Measurements from ENCODE around the gene ZC3H12C. TPM values are rescaled to one million over a fixed set of nuclear protein-coding genes. Genes with fewer than 3 reads are reported as not detected.
"Not testable (repeated sequence)": the region's sequence is repeated elsewhere in the genome, so short reads cannot be mapped to it uniquely, and the experiment has no call there.

Gene ZC3H12C
- total RNA-seq: under 1 TPM; 0.10 to 0.20 TPM

DNA sequence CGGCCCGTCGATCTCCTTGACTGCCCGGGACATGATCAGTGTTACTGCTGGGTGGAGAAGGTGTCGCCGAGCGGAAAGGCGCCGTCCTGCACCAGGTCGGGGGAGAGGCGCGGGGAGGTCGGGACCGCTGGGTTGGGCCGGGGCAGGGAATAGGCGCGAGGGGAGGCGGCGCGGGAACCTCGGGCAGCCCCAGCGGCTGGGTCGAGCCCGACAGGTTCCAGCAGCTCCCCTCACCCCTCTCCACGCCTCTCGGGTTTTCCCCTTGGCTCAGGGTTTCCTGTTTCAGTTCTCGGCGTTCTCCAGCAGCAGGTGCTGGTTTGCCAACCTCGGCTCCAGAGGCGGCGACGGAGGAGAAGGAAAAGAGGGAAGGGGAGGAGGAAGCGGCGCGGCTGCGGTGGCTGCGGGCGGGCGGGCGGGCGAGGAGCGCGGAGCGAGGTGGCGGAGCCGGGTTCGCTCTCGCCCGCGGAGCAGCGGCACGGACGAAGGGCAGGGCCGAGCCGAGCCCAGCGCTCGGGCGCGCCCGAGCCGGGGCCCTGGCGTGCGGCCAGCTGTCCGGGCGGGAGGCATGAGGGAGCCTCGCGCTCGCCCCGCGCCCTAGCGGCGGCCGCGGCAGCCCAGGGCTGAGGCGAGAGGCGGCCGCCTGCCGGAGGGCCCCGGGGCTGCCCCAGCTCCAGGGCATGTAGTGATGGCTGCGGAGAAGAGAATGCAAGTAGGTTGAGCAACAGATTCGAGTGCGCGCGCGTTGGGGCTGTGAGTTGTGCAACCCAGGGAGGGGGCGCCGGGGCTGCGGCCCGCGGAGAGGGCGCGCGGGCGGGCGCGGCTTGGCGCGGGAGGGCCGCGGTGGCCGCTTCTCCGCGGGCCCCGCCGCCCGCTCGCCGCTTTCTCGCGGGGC, at the start of gene ZC3H12C:
ZC3H12C (plus strand) TSS at position 878 of the 892 bp plus-strand sequence. CDS start 20 bp downstream, outside the sequence.
- DNase-seq: peak; percentile 59
- peaks cover 10% of the 10 kb centered on the region for H3K4me1 Mint-ChIP-seq
- H3K27ac Mint-ChIP-seq: no peak within 1 kb of the TSS
- peak within 1 kb of the TSS; percentile 77 for H3K4me3 Mint-ChIP-seq
- peaks cover 53% of the 10 kb centered on the region for H3K27me3 Mint-ChIP-seq
- no peaks in the 10 kb centered on the region for H3K36me3 Mint-ChIP-seq
- H3K9me3 Mint-ChIP-seq: no peaks in the 10 kb centered on the region

DNA sequence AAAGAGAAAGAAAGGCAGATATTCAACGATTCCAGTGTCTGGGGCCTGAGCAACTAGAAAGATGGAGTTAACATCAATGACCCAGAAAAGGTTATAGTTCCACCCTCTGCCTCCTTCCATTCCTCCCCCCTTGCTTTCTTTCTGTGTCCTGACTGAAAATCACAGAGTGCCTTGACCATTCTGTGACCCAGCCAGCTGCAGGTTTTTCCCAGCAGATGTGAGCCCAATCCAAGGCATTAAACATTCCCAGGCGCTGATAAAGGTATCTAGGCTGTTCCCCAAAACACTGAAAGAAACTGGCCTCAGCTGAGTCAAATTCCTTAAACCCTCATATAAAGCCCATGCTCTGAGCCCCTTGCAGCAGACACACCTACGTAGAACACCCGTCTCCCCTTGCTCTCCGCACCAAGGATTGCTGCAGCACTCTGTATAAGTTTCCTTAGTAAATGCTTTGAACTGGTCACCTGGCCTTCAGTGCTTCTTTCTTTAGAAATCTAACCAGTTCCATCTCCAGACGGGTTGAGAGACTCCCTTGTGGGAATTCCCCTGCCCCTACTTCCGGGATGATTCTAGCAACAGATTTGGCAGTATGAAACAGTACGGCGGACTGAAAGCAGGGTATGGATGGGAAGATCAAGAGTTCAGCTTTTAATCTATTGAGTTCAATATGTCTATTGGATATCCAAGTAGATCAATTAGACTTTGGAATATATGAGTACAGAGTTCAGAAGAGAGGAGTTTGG, 48.8 kb upstream of the ZC3H12C start:
- Mint-ChIP-seq H3K36me3 (no peaks in the 10 kb centered on the region), H3K27ac (no peak overlapping the region), H3K9me3 (no peaks in the 10 kb centered on the region), H3K4me1 (no peaks in the 10 kb centered on the region), H3K27me3 (peaks cover 16% of the 10 kb centered on the region), H3K4me3 (no peak overlapping the region)
- DNase-seq: no peak

DNA sequence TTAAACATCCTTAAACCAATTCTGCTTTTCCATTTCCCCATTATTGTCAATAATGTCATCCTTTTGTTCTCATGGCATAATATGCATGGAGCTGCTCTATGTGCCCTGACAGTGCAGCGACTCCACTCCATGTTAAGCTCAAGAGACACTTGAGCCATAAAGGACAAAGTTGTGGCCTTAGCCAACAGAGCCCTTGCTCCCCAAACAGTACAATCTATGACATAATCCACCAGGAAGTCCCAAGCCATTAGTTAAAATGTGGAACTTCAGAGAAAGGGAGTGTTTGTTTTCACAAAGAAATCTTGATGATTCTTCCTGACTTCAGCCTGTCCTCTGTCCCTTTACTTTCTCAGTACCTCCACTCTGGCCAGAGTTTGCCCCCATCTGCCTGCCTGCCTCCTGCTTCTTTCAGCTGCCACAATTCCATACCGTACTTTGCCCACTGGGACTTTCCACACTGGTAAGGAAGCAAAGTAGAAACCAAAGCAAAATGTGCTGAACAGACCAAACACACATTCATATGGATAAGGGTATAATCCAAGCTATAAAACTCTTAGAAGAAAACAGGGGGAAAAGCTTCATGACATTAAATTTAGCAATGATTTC, 46.3 kb upstream of the ZC3H12C start:
- Mint-ChIP-seq H3K36me3 (no peaks in the 10 kb centered on the region), H3K4me1 (no peaks in the 10 kb centered on the region), H3K27me3 (peaks cover 9% of the 10 kb centered on the region), H3K27ac (no peak overlapping the region), H3K4me3 (no peak overlapping the region), H3K9me3 (no peaks in the 10 kb centered on the region)
- no peak for DNase-seq

DNA sequence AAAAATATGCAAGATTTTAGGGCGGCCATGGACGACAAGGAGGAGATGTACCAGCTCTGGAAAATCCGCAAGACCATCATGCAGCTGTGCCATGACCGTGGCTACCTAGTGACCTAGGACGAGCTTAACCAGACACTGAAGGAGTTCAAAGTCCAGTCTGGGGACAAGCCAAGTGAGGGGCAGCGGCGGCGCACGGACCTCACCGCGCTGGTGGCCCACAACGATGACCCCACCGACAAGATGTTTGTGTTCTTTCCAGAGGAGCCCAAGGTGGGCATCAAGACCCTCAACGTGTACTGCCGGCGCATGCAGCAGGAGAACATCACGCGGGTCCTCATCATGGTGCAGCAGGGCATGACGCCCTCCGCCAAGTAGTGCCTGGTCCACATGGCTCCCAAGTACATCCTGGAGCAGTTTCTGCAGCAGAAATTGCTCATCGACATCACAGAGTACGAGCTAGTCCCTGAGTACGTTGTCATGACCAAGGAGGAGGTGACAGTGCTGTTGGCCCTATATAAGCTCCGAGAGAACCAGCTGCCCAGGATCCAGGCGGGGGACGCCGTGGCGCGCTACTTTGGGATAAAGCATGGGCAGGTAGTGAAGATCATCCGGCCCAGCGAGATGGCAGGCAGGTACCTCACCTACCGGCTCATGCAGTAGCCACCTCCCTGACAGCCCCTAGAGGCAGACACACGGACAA, 43.5 kb upstream of the ZC3H12C start:
- Mint-ChIP-seq H3K9me3 (peaks cover 8% of the 10 kb centered on the region), H3K27me3 (no peaks in the 10 kb centered on the region), H3K4me1 (no peaks in the 10 kb centered on the region), H3K36me3 (no peaks in the 10 kb centered on the region), H3K27ac (no peak overlapping the region), H3K4me3 (no peak overlapping the region)
- no peak for DNase-seq

DNA sequence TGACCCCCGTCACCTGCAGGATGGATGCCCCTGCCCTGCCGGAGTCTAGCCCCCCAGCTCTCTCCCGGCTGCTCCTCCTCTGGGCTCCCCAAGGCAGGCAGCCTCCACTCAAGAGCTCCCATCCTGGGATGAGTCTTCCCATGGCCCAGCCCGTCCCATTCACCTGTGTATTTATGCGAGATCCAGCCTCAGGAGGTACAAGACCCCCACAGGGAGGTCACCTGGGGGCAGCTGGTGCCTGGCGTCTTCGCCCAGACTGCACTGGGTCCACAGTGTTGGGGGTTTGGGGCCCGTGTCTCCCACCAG, 43.0 kb upstream of the ZC3H12C start:
- no peak overlapping the region for H3K27ac Mint-ChIP-seq
- no peak for DNase-seq
- H3K27me3 Mint-ChIP-seq: no peaks in the 10 kb centered on the region
- H3K4me1 Mint-ChIP-seq: no peaks in the 10 kb centered on the region
- H3K4me3 Mint-ChIP-seq: no peak overlapping the region
- peaks cover 8% of the 10 kb centered on the region for H3K9me3 Mint-ChIP-seq
- H3K36me3 Mint-ChIP-seq: no peaks in the 10 kb centered on the region

DNA sequence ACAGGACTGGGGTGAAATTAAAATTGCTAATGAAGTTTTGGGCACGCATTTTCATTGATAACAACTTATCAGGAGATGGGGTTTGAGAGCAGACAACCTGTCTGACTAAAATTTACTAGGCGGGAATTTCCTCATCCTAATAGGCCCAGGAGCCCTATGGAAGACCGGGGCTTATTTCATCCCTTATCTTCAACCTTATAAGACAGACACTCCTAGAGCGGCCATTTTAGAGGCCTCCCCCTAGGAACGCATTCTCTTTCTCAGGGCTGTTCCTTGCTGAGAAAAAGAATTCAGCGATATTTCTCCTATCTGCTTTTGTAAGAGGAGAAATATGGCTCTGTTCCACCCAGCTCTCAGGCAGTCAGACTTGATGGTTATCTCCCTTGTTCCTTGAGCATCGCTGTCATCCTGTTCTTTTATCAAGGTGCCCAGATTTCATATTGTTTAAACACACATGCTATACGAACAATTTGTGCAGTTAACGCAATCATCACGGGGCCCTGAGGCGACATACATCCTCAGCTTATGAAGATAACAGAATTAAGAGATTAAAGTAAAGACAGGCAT, 39.3 kb upstream of the ZC3H12C start:
- no peak overlapping the region for H3K4me3 Mint-ChIP-seq
- no peak overlapping the region for H3K27ac Mint-ChIP-seq
- no peaks in the 10 kb centered on the region for H3K4me1 Mint-ChIP-seq
- no peak for DNase-seq
- peaks cover 8% of the 10 kb centered on the region for H3K9me3 Mint-ChIP-seq
- H3K27me3 Mint-ChIP-seq: no peaks in the 10 kb centered on the region
- H3K36me3 Mint-ChIP-seq: no peaks in the 10 kb centered on the region

DNA sequence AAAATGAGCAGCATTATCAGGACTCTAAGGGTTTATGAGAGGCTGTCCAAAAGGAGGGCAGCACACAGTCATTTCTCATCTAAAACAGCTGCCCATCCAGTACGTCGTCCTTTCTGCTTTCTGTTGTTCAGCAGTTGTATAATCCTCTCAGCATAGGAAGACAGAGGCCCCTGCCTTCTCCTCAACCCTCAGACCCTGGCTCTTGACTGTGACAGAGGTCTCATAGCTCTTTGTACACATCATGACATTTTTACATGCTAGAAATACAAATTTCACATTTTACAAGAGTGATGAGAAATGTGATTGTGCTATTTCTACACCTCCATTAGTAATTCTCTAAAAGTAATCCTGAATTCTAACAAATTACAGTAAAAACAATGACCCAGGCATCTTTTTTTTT, 36.2 kb upstream of the ZC3H12C start:
- Mint-ChIP-seq H3K4me3 (no peak overlapping the region), H3K27me3 (no peaks in the 10 kb centered on the region), H3K27ac (no peak overlapping the region), H3K9me3 (peaks cover 8% of the 10 kb centered on the region), H3K4me1 (no peaks in the 10 kb centered on the region), H3K36me3 (no peaks in the 10 kb centered on the region)
- DNase-seq: no peak

DNA sequence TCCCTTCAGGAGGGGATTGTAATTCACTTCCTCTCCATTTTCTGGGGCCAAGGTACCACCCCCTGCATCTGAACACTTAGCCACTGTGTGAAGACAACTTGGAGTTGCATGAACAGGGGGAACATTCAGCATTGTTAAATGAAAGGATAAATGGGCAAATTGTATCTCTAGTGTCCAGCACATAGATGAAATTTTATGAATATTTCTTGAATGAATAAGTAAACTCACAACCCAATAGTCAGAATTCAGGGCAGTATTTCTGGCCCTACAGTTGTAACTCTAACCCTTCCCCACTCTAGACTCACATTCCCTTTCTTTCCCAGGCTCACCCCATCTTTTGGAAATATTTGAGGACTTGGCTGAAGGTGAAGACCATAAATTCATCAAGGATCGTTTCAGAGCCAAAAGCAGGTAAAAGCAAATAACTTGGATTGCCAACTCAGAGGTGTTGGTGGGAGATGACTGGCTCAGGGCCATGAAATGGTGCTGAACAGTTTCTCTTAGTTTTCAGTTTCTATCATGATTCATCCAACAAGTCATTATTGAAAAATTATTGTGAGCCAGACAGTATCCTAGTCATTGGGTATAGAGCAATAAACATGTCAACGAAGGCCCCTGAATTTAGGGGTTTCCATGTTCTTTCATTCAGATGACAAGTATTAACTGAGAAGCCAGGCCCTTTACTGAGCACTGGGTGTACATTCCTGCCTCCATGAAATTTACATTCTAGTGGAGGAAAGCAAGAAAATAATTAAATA, 33.3 kb upstream of the ZC3H12C start:
- Mint-ChIP-seq H3K27me3 (no peaks in the 10 kb centered on the region), H3K4me3 (no peak overlapping the region), H3K4me1 (no peaks in the 10 kb centered on the region), H3K36me3 (no peaks in the 10 kb centered on the region), H3K27ac (no peak overlapping the region), H3K9me3 (no peaks in the 10 kb centered on the region)
- DNase-seq: no peak

DNA sequence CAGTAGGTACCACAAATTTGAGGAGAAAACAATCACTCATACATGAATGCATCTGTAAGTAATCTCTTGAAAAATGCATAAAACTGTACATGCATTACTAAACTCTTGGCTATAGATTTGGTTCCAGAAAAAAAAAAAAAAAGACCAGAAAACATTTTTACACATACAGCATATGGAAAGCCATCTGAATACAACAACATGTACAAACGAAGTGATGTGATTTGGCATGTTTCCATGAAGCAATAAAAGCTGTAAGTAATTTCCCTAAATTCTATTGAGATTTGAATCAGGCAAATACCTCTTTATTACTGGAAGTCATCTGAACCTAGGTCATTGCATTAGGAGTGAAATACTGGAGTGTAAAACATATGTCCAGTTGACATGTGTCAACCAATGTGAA, 31.9 kb upstream of the ZC3H12C start:
- DNase-seq: no peak
- Mint-ChIP-seq H3K27ac (no peak overlapping the region), H3K4me3 (no peak overlapping the region), H3K9me3 (no peaks in the 10 kb centered on the region), H3K36me3 (no peaks in the 10 kb centered on the region), H3K27me3 (no peaks in the 10 kb centered on the region), H3K4me1 (no peaks in the 10 kb centered on the region)

DNA sequence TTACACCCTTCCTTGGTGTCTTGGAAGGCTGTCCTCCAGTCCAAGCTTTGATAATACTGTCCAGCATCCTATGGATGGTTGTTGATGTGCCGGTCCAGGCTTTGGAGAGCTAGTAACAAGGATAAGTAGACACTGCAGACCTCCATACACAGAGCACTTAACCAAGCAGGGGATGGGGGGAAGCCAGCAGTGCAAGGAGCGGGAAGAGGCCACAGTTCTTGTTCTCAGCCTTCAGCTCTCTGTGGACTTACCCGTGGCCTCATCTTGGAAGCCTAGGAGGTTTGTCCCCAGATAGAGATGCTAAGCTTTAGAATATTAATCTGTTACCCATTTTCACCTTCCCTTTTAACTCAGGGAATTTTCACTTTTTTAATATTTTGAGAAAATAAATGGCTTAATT, 30.9 kb upstream of the ZC3H12C start:
- Mint-ChIP-seq H3K9me3 (no peaks in the 10 kb centered on the region), H3K4me1 (no peaks in the 10 kb centered on the region), H3K4me3 (no peak overlapping the region), H3K27me3 (peaks cover 4% of the 10 kb centered on the region), H3K27ac (no peak overlapping the region), H3K36me3 (no peaks in the 10 kb centered on the region)
- DNase-seq: no peak

DNA sequence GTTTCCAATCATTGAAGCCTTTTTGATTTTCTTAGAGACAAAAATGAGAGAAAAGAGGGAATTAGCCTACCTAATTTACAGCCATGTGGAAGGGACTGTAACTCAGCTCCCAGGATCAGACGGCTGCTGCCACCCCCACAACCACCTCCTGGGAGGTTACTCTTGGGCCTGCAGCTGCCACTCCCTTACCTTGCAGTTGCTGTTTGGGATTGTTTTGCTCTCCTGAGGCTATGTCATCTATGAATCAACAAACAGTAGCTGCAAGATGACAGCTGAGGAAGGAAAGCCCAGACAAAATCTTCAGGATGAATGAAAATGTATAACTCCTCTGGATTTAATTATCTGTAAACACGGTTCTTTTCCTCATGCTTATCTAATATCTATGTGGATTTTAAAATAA, 28.0 kb upstream of the ZC3H12C start:
- Mint-ChIP-seq H3K27ac (no peak overlapping the region), H3K36me3 (no peaks in the 10 kb centered on the region), H3K4me3 (no peak overlapping the region), H3K4me1 (no peaks in the 10 kb centered on the region), H3K27me3 (peaks cover 13% of the 10 kb centered on the region), H3K9me3 (no peaks in the 10 kb centered on the region)
- DNase-seq: no peak

DNA sequence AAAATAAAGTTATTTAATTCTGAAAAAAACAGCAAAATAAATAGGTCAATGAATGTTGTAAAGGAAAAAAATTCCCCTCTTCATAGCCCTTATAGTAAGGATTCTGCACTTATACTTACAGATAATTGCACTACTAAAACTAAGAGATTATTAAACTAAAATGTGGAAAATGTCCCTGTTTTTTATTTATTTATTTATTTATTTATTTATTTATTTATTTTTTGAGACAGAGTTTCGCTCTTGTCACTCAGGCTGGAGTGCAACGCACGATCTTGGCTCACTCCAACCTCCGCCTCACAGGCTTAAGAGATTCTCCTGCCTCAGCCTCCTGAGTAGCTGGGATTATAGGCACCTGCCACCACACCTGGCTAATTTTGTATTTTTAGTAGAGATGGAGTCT, 25.2 kb upstream of the ZC3H12C start:
- not testable (repeated sequence) for DNase-seq, H3K36me3 Mint-ChIP-seq, H3K4me1 Mint-ChIP-seq, H3K27ac Mint-ChIP-seq, H3K9me3 Mint-ChIP-seq, H3K4me3 Mint-ChIP-seq
- peaks cover 19% of the 10 kb centered on the region for H3K27me3 Mint-ChIP-seq

DNA sequence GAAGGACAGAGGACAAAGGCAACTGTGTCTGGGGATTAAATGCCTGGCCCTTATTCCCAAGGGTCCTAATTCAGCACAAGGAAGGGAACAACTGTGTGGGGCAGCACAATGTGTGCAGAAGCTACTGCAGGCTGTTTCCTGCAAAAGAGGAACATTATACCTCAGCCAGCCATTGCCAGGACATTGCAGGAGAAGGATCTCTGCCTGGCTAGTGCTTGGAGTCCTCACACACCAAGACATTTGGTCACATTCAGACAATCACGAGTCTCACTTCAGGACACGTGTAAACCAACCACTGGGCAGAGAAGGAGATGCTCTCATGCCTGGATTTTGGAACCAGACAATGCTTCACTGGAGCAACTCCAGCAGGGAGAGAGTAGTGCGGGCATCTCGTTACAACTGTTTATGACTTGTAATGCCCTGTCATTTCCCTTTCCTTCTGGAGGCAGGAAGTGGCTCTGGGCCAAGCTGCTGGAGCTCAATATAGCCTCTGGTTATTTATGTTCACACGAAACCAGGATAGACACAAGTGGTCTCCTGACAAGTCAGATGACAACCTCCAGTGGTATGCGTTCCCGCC, 23.9 kb upstream of the ZC3H12C start:
- H3K27me3 Mint-ChIP-seq: peaks cover 19% of the 10 kb centered on the region
- H3K27ac Mint-ChIP-seq: no peak overlapping the region
- H3K4me1 Mint-ChIP-seq: no peaks in the 10 kb centered on the region
- no peaks in the 10 kb centered on the region for H3K9me3 Mint-ChIP-seq
- no peak for DNase-seq
- H3K36me3 Mint-ChIP-seq: no peaks in the 10 kb centered on the region
- no peak overlapping the region for H3K4me3 Mint-ChIP-seq

DNA sequence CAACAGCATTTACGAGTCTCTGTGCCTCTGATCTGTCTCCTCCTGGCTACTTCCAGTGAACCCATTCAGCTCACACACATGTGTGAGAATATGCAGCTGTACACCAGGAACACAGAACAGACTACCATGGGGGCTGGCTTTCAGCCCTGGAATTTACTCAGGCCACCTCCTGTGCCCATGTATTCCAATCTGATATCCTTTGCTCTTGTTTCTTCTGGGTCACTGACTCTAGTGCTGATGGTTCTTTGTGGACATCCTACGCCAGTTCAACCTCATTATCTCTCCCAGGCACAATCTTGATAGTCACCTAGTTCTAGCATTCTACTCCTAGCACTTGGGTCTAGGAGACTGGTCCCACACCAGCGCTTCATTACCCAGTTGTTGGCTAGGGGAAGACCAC, 23.0 kb upstream of the ZC3H12C start:
- no peak overlapping the region for H3K4me3 Mint-ChIP-seq

More for the DNA sequence above, 23.0 kb upstream of the ZC3H12C start:
- Mint-ChIP-seq H3K36me3 (no peaks in the 10 kb centered on the region), H3K27ac (no peak overlapping the region), H3K27me3 (peaks cover 19% of the 10 kb centered on the region), H3K9me3 (no peaks in the 10 kb centered on the region), H3K4me1 (no peaks in the 10 kb centered on the region)
- no peak for DNase-seq
